ENCODE data around the gene FAF1.

FAF1 gene

GRCh38 chr1:50526431-50526830 lies 433.6 kb downstream of the FAF1 start:
- TF ChIP-seq, protein P1, sequence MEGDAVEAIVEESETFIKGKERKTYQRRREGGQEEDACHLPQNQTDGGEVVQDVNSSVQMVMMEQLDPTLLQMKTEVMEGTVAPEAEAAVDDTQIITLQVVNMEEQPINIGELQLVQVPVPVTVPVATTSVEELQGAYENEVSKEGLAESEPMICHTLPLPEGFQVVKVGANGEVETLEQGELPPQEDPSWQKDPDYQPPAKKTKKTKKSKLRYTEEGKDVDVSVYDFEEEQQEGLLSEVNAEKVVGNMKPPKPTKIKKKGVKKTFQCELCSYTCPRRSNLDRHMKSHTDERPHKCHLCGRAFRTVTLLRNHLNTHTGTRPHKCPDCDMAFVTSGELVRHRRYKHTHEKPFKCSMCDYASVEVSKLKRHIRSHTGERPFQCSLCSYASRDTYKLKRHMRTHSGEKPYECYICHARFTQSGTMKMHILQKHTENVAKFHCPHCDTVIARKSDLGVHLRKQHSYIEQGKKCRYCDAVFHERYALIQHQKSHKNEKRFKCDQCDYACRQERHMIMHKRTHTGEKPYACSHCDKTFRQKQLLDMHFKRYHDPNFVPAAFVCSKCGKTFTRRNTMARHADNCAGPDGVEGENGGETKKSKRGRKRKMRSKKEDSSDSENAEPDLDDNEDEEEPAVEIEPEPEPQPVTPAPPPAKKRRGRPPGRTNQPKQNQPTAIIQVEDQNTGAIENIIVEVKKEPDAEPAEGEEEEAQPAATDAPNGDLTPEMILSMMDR (IDR thresholded peaks at IDR 0.05; ENCODE audit: insufficient read depth, low read length, missing control alignments): no peak

DNA sequence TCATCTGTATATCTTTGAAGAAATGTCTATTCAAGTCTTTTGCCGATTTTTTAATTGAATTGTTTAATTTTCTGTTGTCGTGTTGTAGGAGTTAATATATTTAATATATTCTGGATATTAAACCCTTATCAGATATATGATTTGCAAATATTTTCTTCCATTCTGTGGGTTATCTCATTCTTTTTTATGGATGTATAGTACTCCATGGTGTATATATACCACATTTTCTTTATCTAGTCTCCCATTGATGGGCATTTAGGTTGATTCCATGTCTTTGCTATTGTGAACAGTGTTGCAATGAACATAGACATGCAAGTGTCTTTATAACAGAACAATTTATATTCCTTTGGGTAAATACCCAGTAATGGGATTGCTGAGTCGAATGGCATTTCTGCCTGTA lies 436.5 kb downstream of the FAF1 start:
- no peak overlapping the region for H3K4me3 ChIP-seq (ENCODE audit: low read depth, low read length)
- no peak for DNase-seq (ENCODE audit: low read depth, low spot score)
- ChIA-PET CTCF (no interaction called here), POLR2A (no interaction called here)
- TF ChIP-seq, protein P1 (IDR thresholded peaks at IDR 0.05; ENCODE audit: insufficient read depth, low read length, missing control alignments): no peak

More at GRCh38 chr1:50526431-50526830, 433.6 kb downstream of the FAF1 start:
- POLR2A ChIA-PET: no interaction called here
- CTCF ChIA-PET: no interaction called here
- no peak overlapping the region for H3K4me3 ChIP-seq (ENCODE audit: low read depth, low read length)
- DNase-seq (ENCODE audit: low read depth, low spot score): no peak

DNA sequence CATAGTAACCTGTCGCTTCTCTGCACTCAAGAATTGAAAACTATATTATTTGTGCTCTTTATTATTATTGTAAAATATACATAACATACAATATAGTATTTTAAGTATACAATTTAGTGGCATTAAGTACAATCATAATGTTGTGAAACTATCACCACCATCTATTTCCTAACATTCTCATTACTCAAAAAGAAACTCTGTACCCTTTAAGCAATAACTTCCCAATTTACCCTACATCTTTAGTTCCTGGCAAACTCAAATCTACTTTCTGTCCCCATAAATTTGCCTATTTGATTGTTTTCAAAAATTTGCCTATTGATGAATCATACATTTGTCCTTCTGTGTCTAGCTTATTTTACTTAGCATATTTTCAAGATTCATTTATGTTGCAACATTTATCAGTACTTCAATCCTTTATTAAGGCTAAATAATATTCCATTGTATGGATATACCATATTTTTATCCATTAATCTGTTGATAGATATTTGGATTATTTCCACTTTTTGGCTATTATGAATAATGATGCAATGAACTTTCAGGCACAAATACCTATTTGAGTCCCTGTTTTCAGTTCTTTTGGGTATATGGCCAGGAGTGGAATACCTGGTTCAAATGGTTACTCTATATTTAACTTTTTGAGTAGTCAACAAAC lies 437.2 kb downstream of the FAF1 start:
- TF ChIP-seq, protein P1 (IDR thresholded peaks at IDR 0.05; ENCODE audit: insufficient read depth, low read length, missing control alignments): no peak
- no peak overlapping the region for H3K4me3 ChIP-seq (ENCODE audit: low read depth, low read length)
- ChIA-PET POLR2A (no interaction called here), CTCF (no interaction called here)
- no peak for DNase-seq (ENCODE audit: low read depth, low spot score)

- H3K4me3 ChIP-seq (ENCODE audit: low read depth, low read length): no peak overlapping the region
- ChIA-PET CTCF (no interaction called here), POLR2A (no interaction called here)
- TF ChIP-seq, protein P1 (IDR thresholded peaks at IDR 0.05; ENCODE audit: insufficient read depth, low read length, missing control alignments): no peak
- DNase-seq (ENCODE audit: low read depth, low spot score): no peak
Observed at GRCh38 chr1:50521703-50522102, 438.4 kb downstream of the FAF1 start.

- no peak for DNase-seq (ENCODE audit: low read depth, low spot score)
- ChIA-PET CTCF (no interaction called here), POLR2A (no interaction called here)
- TF ChIP-seq, protein P1 (IDR thresholded peaks at IDR 0.05; ENCODE audit: insufficient read depth, low read length, missing control alignments): no peak
- no peak overlapping the region for H3K4me3 ChIP-seq (ENCODE audit: low read depth, low read length)
Observed at GRCh38 chr1:50517488-50517887, 442.6 kb downstream of the FAF1 start.

DNA sequence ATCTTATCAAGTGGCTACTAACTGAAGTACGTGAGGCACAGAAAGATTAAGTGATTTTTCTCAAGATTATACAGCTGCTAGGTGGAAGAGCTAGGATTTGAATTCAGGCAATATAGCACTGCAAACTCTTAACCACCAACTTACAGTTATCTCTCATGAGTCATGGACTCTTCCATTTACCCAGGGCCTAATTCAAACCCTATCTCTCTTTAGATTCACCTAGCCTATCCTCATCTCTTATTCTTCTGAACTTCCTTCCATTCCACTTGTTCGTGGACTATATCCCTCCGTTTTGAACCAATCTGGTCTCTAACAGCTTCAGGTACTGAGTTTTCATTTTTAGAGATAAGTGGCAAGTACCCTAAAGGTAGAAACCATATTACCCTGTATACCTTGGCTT lies 444.0 kb downstream of the FAF1 start:
- POLR2A ChIA-PET: no interaction called here
- H3K4me3 ChIP-seq (ENCODE audit: low read depth, low read length): no peak overlapping the region
- TF ChIP-seq, protein P1 (IDR thresholded peaks at IDR 0.05; ENCODE audit: insufficient read depth, low read length, missing control alignments): no peak
- no peak for DNase-seq (ENCODE audit: low read depth, low spot score)
- CTCF ChIA-PET: no interaction called here
